Breast epithelium (tissue), 4 donors: Measurements from ENCODE around the gene ARHGEF25. TPM values are rescaled to one million over a fixed set of nuclear protein-coding genes. Genes with fewer than 3 reads are reported as not detected.
"Not testable (repeated sequence)": the region's sequence is repeated elsewhere in the genome, so short reads cannot be mapped to it uniquely, and the experiment has no call there.

Experiments
- DNase-seq, 2 donors: peaks; one replicate each; pipeline ENCODE4 v3.0.0-alpha.2; 2019; ENCODE audit warnings: low spot score in 2 of 2
- H3K27ac ChIP-seq, 2 donors: fragments of 200-600 bp; sonication (generic) in 1 of 2; one replicate each; pipeline ENCODE4 v1.5.1; 2016 to 2019; ENCODE audit warnings: mild to moderate bottlenecking in 1 of 2
- H3K27me3 ChIP-seq, 2 donors: fragments of 200-600 bp; sonication (generic) in 1 of 2; one replicate each; pipeline versions ENCODE4 v1.5.1 to v1.6.0; 2017 to 2019; ENCODE audit warnings: control low read depth in 1 of 2, mild to moderate bottlenecking in 1 of 2
- H3K36me3 ChIP-seq: fragments of 200-600 bp; one replicate; pipeline ENCODE4 v1.5.1; 2019
- H3K4me1 ChIP-seq, 2 donors: fragments of 200-600 bp; sonication (generic); one replicate each; pipeline ENCODE4 v1.5.1; 2016 to 2019; ENCODE audit warnings: control low read depth in 1 of 2
- H3K4me3 ChIP-seq, 3 donors: fragments of 200-600 bp; sonication (generic); 1 replicate in 2 of 3; 2 replicates in 1 of 3; pipeline ENCODE4 v1.5.1; 2016 to 2019; ENCODE audit warnings: mild to moderate bottlenecking in 3 of 3, moderate library complexity in 2 of 3
- H3K9me3 ChIP-seq, 2 donors: fragments of 200-600 bp; sonication (generic) in 1 of 2; one replicate each; pipeline ENCODE4 v1.5.1; 2016 to 2019; ENCODE audit warnings: control low read depth in 1 of 2
- POLR2AphosphoS5 ChIP-seq, 3 donors: sonication (generic); formaldehyde crosslinking; IDR thresholded peaks; one replicate each; pipeline ENCODE4 v1.6.1; 2017; ENCODE audit warnings: antibody characterized with exemption in 3 of 3
- intact Hi-C: fragments of 100-400 bp; cut with DNase I; formaldehyde crosslinking; loops from one replicate; pipeline ENCODE4 v1.15.1; 2023; ENCODE audit warnings: low total_unique reads
- total RNA-seq, 3 donors: library from RNA; depleted of rRNA; stranded (reverse); fragments of >200 nt; gene quantifications; one replicate each; pipeline ENCODE4 v1.1.0, GENCODE V29; 2016

ARHGEF25 gene
- total RNA-seq, 3 donors from 2014 or later, result 8.3 to 28.2 (median 19.2) TPM

DNA sequence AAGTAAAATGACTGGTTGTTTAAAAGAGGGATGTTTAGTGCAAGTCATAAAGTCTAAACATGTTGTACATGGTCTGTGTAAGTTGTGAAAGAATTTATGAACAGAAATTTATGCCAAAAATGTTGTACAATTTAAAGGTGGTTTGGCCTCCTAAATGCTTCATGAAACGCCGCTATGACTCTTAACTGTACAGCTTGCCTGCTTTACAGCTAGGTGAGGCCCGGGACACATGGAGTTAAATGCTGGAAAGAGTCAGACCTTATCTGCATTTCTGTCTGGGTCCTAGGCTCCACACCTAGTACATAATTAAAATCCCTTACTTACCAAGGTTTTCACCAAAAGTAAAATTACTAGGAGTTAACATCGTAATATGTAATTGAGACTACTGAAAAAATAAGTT, 50.1 kb downstream of the ARHGEF25 start:
- DNase-seq, result no peak
- Histone ChIP-seq H3K36me3 (no peaks in the 10 kb centered on the region), H3K9me3 (no peaks in the 10 kb centered on the region), H3K27ac (no peak overlapping the region), H3K4me3 (no peak overlapping the region), H3K27me3 (no peaks in the 10 kb centered on the region), H3K4me1 (no peaks in the 10 kb centered on the region)
- intact Hi-C loops, result no loop called here
- TF ChIP-seq POLR2AphosphoS5 (IDR thresholded peaks at IDR 0.05), result no peak

GRCh38 chr12:57665066-57665820, 54.0 kb downstream of the ARHGEF25 start:
- H3K9me3 ChIP-seq, intact Hi-C loops, H3K4me1 ChIP-seq, H3K4me3 ChIP-seq, DNase-seq, H3K36me3 ChIP-seq, H3K27ac ChIP-seq, H3K27me3 ChIP-seq: not testable (repeated sequence)

Other genes with a start within 250 kb of the ARHGEF25 start
- gene R3HDM2, start 180.4 kb upstream of the ARHGEF25 start, total RNA-seq, result 10 to 100 TPM; 31.6 to 43.0 (median 35.7) TPM
- gene INHBC, start 176.7 kb upstream of the ARHGEF25 start, total RNA-seq, result not detected
- not detected for gene INHBE, start 156.1 kb upstream of the ARHGEF25 start, total RNA-seq
- 1 to 10 TPM in 2 of 3 donors, under 1 TPM in 1; 0.66 to 2.1 (median 1.2) TPM for gene GLI1, start 151.7 kb upstream of the ARHGEF25 start, total RNA-seq
- 10 to 100 TPM; 10.8 to 16.6 (median 11.1) TPM for gene ARHGAP9, start 131.6 kb upstream of the ARHGEF25 start, total RNA-seq
- gene MARS1, start 123.4 kb upstream of the ARHGEF25 start, total RNA-seq, result 10 to 100 TPM; 39.2 to 65.9 (median 60.2) TPM
- gene DDIT3, start 90.9 kb upstream of the ARHGEF25 start, total RNA-seq, result 10 to 100 TPM; 39.0 to 58.4 (median 51.2) TPM
- 10 to 100 TPM; 12.6 to 26.1 (median 19.7) TPM for gene MBD6, start 88.6 kb upstream of the ARHGEF25 start, total RNA-seq
- 100 to 1,000 TPM; 108 to 138 (median 131) TPM for gene DCTN2, start 64.2 kb upstream of the ARHGEF25 start, total RNA-seq
- 1 to 10 TPM in 1 of 3 donors, under 1 TPM in 1, not detected in 1; 0.98 to 1.2 TPM for gene KIF5A, start 61.4 kb upstream of the ARHGEF25 start, total RNA-seq
- 10 to 100 TPM; 13.8 to 26.9 (median 24.6) TPM for gene PIP4K2C, start 20.2 kb upstream of the ARHGEF25 start, total RNA-seq
- gene DTX3, start 6.6 kb upstream of the ARHGEF25 start, total RNA-seq, result 10 to 100 TPM in 2 of 3 donors, 1 to 10 TPM in 1; 3.0 to 35.1 (median 25.9) TPM
- gene B4GALNT1, start 21.8 kb downstream of the ARHGEF25 start, total RNA-seq, result 1 to 10 TPM; 1.1 to 2.6 (median 1.2) TPM
- gene OS9, start 82.7 kb downstream of the ARHGEF25 start, total RNA-seq, result 100 to 1,000 TPM; 184 to 431 (median 213) TPM
- 1 to 10 TPM; 1.2 to 1.8 (median 1.6) TPM for gene AGAP2, start 127.3 kb downstream of the ARHGEF25 start, total RNA-seq
- 100 to 1,000 TPM in 1 of 3 donors, 10 to 100 TPM in 2; 55.5 to 107 (median 73.1) TPM for gene TSPAN31, start 133.6 kb downstream of the ARHGEF25 start, total RNA-seq
- 100 to 1,000 TPM; 105 to 136 (median 109) TPM for gene CDK4, start 140.9 kb downstream of the ARHGEF25 start, total RNA-seq
- gene MARCHF9, start 143.7 kb downstream of the ARHGEF25 start, total RNA-seq, result 1 to 10 TPM; 6.9 to 9.8 (median 7.5) TPM
- gene CYP27B1, start 155.6 kb downstream of the ARHGEF25 start, total RNA-seq, result 1 to 10 TPM in 1 of 3 donors, under 1 TPM in 2; 0.33 to 2.2 (median 0.48) TPM
- gene METTL1, start 160.7 kb downstream of the ARHGEF25 start, total RNA-seq, result 10 to 100 TPM in 1 of 3 donors, 1 to 10 TPM in 2; 4.8 to 12.6 (median 8.2) TPM
- gene EEF1AKMT3, start 161.2 kb downstream of the ARHGEF25 start, total RNA-seq, result 10 to 100 TPM; 15.7 to 18.1 (median 16.5) TPM
- 10 to 100 TPM; 17.9 to 30.8 (median 27.2) TPM for gene TSFM, start 171.4 kb downstream of the ARHGEF25 start, total RNA-seq
- 10 to 100 TPM in 1 of 3 donors, 1 to 10 TPM in 2; 3.8 to 17.7 (median 8.8) TPM for gene AVIL, start 207.3 kb downstream of the ARHGEF25 start, total RNA-seq
- gene CTDSP2, start 235.3 kb downstream of the ARHGEF25 start, total RNA-seq, result 100 to 1,000 TPM; 144 to 175 (median 167) TPM